GM12878 (cell line): Measurements from ENCODE around the gene CRYGN. TPM values are rescaled to one million over a fixed set of nuclear protein-coding genes. Genes with fewer than 3 reads are reported as not detected.

Experiments used
- ATAC-seq: fragments of 200-7000 bp; cut with Tn5 transposase; 3 replicates; pipeline ENCODE4 v1.9.1; 2020; ENCODE audit warnings: mild to moderate bottlenecking, moderate library complexity
- BruUV-seq: library from RNA; stranded (reverse); fragments of 400-500 nt; replicated peaks from 2 replicates; lab custom pipeline; 2021; lab: Mats Ljungman, UMichigan
- CTCF ChIA-PET: fragments of 300-600 bp; sonication (Branson Sonifier 250); formaldehyde crosslinking; extraction: SDS; loops from one replicate; lab custom pipeline; 2021; ENCODE audit warnings: inconsistent platforms; lab: Yijun Ruan, JAX
- POLR2A ChIA-PET: fragments of 350-600 bp; formaldehyde crosslinking; extraction: SDS; loops from one replicate; lab custom pipeline; 2021; ENCODE audit warnings: inconsistent platforms; lab: Charles Lee
- RAD21 ChIA-PET: fragments of 300-600 bp; sonication (Branson Sonifier 250); formaldehyde crosslinking; loops from one replicate; lab custom pipeline; 2023; ENCODE audit warnings: antibody characterized with exemption; ENCODE audit not compliant: unreplicated experiment; lab: Charles Lee
- SMC1A ChIA-PET: fragments of 300-600 bp; sonication (Branson Sonifier 250); formaldehyde crosslinking; loops from one replicate; lab custom pipeline; 2023; ENCODE audit not compliant: unreplicated experiment, uncharacterized antibody; lab: Charles Lee
- DNase-seq: peaks from one replicate; pipeline ENCODE4 v3.0.0-alpha.2; 2011; ENCODE audit warnings: low read depth, low spot score
- FAIRE-seq: peaks from 3 replicates; lab custom pipeline; 2011; peaks lifted over from hg19 to GRCh38; lab: Jason Lieb, UNC
- H2AFZ ChIP-seq: 2 replicates; pipeline ENCODE4 v1.6.0; 2011; ENCODE audit warnings: low read depth, low read length, control low read depth; ENCODE audit not compliant: control insufficient read depth
- H3K27ac ChIP-seq: 2 replicates; pipeline ENCODE4 v1.5.1; 2011; ENCODE audit warnings: control low read depth; ENCODE audit not compliant: control insufficient read depth, insufficient read depth
- H3K27me3 ChIP-seq, 2 experiments: replicated peaks in 1 of 2; 2 replicates each; pipeline versions ENCODE4 v1.6.0 to v1.6.1; 2011; ENCODE audit warnings: low read length in 1 of 2; ENCODE audit not compliant: control insufficient read depth in 2 of 2, insufficient read depth in 2 of 2
- H3K36me3 ChIP-seq, 2 experiments: 2 replicates each; pipeline ENCODE4 v1.5.1; 2011; ENCODE audit warnings: low read length in 1 of 2; ENCODE audit not compliant: control insufficient read depth in 2 of 2, insufficient read depth in 2 of 2
- H3K4me1 ChIP-seq: 2 replicates; pipeline ENCODE4 v1.6.1; 2011; ENCODE audit warnings: mild to moderate bottlenecking, low read length, moderate library complexity, mixed read lengths; ENCODE audit not compliant: control insufficient read depth, insufficient read depth
- H3K4me2 ChIP-seq: 2 replicates; pipeline ENCODE4 v1.6.0; 2011; ENCODE audit warnings: control low read depth; ENCODE audit not compliant: control insufficient read depth, insufficient read depth
- H3K4me3 ChIP-seq: fragments of 200-600 bp; sonication (generic); 2 replicates; pipeline ENCODE4 v1.5.1; 2016
- H3K79me2 ChIP-seq: 2 replicates; pipeline ENCODE4 v1.6.0; 2011; ENCODE audit warnings: low read length; ENCODE audit not compliant: control insufficient read depth, insufficient read depth
- H3K9ac ChIP-seq: 2 replicates; pipeline ENCODE4 v1.8.0; 2011; ENCODE audit warnings: low read length, control low read depth, mixed read lengths; ENCODE audit not compliant: control insufficient read depth, insufficient read depth
- H3K9me3 ChIP-seq: replicated peaks from 3 replicates; pipeline ENCODE4 v1.5.1; 2011; ENCODE audit warnings: mild to moderate bottlenecking, low read length; ENCODE audit not compliant: control insufficient read depth, insufficient read depth
- H4K20me1 ChIP-seq: 2 replicates; pipeline ENCODE4 v1.6.0; 2011; ENCODE audit not compliant: control insufficient read depth, insufficient read depth
- PAX8 ChIP-seq: fragments of 450-650 bp; IDR thresholded peaks from 2 replicates; pipeline ENCODE4 v1.6.1; 2017; ENCODE audit warnings: mild to moderate bottlenecking, moderate library complexity
- SMC3 ChIP-seq: IDR thresholded peaks from 2 replicates; pipeline ENCODE4 v1.6.1; 2011; ENCODE audit warnings: low read length, improper control_type of control experiment, borderline replicate concordance
- in situ Hi-C: fragments of 300-500 bp; cut with MboI; formaldehyde crosslinking; loops from 9 replicates; pipeline ENCODE4 v1.14.3; 2018; ENCODE audit warnings: mixed read lengths
- intact Hi-C: fragments of 100-400 bp; cut with micrococcal nuclease; formaldehyde crosslinking; loops from one replicate; pipeline ENCODE4 v1.14.2; 2022; ENCODE audit not compliant: unreplicated experiment
- polyA plus RNA-seq, 11 experiments: library from polyadenylated mRNA; depleted of rRNA in 4 of 11; unstranded in 6 of 11; stranded (reverse) in 5 of 11; fragments of >200 nt; fragmentation: Nextera tagmentation in 4 of 11; fragmentation: Illumina TruSeq in 1 of 11; extraction: Ambion mirVana in 4 of 11; extraction: Trizol in 1 of 11; gene quantifications; 1 replicate in 1 of 11; 2 replicates in 10 of 11; pipeline versions ENCODE4 v1.2.1 to v1.2.3, GENCODE V29; 2011 to 2016; ENCODE audit warnings: inconsistent platforms in 2 of 11, missing spikeins in 2 of 11, low read depth in 1 of 11
- total RNA-seq, 4 experiments: library from RNA; depleted of rRNA in 3 of 4; stranded (reverse); fragments of >200 nt in 3 of 4; fragmentation: Illumina TruSeq in 1 of 4; extraction: Trizol in 1 of 4; gene quantifications; 2 replicates each; pipeline versions ENCODE4 v1.2.1 to v1.2.3, GENCODE V29; 2013 to 2021
- TF ChIP-seq, protein P1 (sequence below): fragments of 450-650 bp; IDR thresholded peaks from 2 replicates; pipeline ENCODE4 v1.6.1; 2017; ENCODE audit warnings: antibody characterized with exemption, mild to moderate bottlenecking, moderate library complexity
- TF ChIP-seq, protein P2 (sequence below): IDR thresholded peaks from 2 replicates; pipeline ENCODE4 v1.6.1; 2012; ENCODE audit warnings: low read length, inconsistent platforms
- TF ChIP-seq, protein P3 (sequence below): fragments of 450-650 bp; IDR thresholded peaks from 2 replicates; pipeline ENCODE4 v1.6.1; 2018; ENCODE audit warnings: mild to moderate bottlenecking, low read depth, moderate library complexity; ENCODE audit not compliant: partially characterized antibody
- TF ChIP-seq, protein P4 (sequence below): IDR thresholded peaks from 2 replicates; pipeline ENCODE4 v1.6.1; 2012; ENCODE audit warnings: low read depth, low read length, improper control_type of control experiment

Gene CRYGN
- total and polyA plus RNA-seq, 10 of the 15 experiments (the other 5 are each of a cell fraction or from before 2014, with no cell fraction given): not detected

DNA sequence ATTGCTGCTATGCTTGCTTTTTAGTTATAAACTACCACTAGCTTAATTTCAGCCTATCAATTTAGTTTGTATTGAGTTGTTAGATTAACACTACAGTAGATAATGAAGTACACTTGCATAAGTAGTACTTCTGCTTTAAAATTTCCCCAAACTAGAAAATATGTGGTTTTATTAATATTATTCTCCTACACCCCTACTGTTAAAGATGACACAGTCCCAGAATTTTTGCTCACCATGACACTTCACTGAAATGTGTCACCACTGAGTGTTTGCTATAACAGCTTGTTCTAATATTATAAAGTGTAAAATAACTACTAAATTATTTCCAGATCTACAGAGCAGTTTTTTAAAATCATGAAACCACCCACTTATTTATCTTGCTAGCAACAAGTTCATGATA, 48.2 kb upstream of the CRYGN start:
- RAD21 ChIA-PET: no interaction called here
- Histone ChIP-seq H3K4me3 (no peak overlapping the region), H3K9me3 (no peaks in the 10 kb centered on the region), H4K20me1 (peaks cover 3% of the 10 kb centered on the region; the same call in 1 of the 2 replicates), H3K4me2 (no peak overlapping the region), H3K36me3 (peaks cover 27 to 52% of the 10 kb centered on the region in 2 experiments), H3K27me3 (no peaks in the 10 kb centered on the region), H3K79me2 (peaks cover 42% of the 10 kb centered on the region), H3K4me1 (peaks cover 15% of the 10 kb centered on the region), H3K9ac (no peak overlapping the region), H2AFZ (no peak overlapping the region), H3K27ac (no peak overlapping the region)
- DNase-seq (no peak), FAIRE-seq (no peak), ATAC-seq (no peak)
- SMC1A ChIA-PET: interaction anchor here (0.6 to 1.6 kb wide), 3 partner anchors 9 to 28 kb away, joined by 3 to 4 read pairs (median 3); no protein-coding TSS in a partner anchor
- BruUV-seq: no TSS peak
- TF ChIP-seq, protein P1, sequence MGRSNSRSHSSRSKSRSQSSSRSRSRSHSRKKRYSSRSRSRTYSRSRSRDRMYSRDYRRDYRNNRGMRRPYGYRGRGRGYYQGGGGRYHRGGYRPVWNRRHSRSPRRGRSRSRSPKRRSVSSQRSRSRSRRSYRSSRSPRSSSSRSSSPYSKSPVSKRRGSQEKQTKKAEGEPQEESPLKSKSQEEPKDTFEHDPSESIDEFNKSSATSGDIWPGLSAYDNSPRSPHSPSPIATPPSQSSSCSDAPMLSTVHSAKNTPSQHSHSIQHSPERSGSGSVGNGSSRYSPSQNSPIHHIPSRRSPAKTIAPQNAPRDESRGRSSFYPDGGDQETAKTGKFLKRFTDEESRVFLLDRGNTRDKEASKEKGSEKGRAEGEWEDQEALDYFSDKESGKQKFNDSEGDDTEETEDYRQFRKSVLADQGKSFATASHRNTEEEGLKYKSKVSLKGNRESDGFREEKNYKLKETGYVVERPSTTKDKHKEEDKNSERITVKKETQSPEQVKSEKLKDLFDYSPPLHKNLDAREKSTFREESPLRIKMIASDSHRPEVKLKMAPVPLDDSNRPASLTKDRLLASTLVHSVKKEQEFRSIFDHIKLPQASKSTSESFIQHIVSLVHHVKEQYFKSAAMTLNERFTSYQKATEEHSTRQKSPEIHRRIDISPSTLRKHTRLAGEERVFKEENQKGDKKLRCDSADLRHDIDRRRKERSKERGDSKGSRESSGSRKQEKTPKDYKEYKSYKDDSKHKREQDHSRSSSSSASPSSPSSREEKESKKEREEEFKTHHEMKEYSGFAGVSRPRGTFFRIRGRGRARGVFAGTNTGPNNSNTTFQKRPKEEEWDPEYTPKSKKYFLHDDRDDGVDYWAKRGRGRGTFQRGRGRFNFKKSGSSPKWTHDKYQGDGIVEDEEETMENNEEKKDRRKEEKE: no peak
- TF ChIP-seq, protein P2, sequence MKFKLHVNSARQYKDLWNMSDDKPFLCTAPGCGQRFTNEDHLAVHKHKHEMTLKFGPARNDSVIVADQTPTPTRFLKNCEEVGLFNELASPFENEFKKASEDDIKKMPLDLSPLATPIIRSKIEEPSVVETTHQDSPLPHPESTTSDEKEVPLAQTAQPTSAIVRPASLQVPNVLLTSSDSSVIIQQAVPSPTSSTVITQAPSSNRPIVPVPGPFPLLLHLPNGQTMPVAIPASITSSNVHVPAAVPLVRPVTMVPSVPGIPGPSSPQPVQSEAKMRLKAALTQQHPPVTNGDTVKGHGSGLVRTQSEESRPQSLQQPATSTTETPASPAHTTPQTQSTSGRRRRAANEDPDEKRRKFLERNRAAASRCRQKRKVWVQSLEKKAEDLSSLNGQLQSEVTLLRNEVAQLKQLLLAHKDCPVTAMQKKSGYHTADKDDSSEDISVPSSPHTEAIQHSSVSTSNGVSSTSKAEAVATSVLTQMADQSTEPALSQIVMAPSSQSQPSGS: no peak
- TF ChIP-seq PAX8 (no peak), SMC3 (no peak)
- TF ChIP-seq, protein P3, sequence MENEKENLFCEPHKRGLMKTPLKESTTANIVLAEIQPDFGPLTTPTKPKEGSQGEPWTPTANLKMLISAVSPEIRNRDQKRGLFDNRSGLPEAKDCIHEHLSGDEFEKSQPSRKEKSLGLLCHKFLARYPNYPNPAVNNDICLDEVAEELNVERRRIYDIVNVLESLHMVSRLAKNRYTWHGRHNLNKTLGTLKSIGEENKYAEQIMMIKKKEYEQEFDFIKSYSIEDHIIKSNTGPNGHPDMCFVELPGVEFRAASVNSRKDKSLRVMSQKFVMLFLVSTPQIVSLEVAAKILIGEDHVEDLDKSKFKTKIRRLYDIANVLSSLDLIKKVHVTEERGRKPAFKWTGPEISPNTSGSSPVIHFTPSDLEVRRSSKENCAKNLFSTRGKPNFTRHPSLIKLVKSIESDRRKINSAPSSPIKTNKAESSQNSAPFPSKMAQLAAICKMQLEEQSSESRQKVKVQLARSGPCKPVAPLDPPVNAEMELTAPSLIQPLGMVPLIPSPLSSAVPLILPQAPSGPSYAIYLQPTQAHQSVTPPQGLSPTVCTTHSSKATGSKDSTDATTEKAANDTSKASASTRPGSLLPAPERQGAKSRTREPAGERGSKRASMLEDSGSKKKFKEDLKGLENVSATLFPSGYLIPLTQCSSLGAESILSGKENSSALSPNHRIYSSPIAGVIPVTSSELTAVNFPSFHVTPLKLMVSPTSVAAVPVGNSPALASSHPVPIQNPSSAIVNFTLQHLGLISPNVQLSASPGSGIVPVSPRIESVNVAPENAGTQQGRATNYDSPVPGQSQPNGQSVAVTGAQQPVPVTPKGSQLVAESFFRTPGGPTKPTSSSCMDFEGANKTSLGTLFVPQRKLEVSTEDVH: no peak
- TF ChIP-seq, protein P4, sequence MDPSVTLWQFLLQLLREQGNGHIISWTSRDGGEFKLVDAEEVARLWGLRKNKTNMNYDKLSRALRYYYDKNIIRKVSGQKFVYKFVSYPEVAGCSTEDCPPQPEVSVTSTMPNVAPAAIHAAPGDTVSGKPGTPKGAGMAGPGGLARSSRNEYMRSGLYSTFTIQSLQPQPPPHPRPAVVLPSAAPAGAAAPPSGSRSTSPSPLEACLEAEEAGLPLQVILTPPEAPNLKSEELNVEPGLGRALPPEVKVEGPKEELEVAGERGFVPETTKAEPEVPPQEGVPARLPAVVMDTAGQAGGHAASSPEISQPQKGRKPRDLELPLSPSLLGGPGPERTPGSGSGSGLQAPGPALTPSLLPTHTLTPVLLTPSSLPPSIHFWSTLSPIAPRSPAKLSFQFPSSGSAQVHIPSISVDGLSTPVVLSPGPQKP: no peak
- CTCF ChIA-PET: interaction anchor here (2.2 kb wide), 1 partner anchor 10 kb away, joined by 7 read pairs; no protein-coding TSS in a partner anchor
- intact Hi-C loops: no loop called here
- in situ Hi-C loops: no loop called here
- POLR2A ChIA-PET: no interaction called here
